ENCODE data around the gene RNF152.
A peak's percentile ranks its signal among the peaks of the same experiment; 100 is the strongest.

RNF152 gene

DNA sequence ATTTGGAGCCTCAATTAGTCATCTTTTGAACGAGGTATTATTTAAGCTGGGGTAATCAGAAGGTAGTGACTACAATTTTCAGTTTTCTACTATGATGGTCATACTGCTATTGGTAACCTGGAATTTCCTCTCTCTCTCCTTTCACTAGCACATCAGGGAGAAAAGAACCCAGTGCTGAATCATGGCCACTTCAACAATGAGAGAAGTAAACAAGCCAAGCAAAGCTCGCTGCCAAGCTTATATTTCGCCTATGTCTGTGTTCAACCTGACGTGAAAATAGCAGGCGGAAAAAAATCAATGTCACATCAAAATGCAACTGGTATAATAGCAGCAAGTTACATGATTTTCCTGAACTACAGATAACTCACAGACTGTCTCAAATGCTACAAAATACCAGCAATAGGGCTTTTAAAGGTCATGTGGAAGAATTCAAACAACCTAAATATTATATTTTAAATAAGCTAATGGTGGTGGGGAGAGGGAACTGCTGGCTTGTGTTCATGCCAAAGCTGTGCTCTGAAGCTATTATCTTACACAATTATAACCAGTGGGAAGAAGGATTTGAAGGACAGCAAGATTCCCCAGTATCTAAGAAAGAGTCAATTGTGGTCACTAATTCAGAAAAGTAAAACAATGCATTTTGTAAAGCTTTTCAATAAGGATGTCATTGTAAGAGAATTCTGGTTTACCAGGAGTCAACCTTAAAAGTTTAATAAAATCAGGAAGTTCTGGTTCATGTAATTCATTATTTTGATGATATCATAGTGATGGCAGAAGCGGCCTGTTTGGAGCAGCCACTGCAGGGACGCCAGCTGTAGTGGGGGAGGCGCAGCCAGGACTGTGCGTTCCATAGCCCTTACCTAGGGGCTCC is 38.0 kb downstream of the RNF152 start:
- TF ChIP-seq, protein P1, sequence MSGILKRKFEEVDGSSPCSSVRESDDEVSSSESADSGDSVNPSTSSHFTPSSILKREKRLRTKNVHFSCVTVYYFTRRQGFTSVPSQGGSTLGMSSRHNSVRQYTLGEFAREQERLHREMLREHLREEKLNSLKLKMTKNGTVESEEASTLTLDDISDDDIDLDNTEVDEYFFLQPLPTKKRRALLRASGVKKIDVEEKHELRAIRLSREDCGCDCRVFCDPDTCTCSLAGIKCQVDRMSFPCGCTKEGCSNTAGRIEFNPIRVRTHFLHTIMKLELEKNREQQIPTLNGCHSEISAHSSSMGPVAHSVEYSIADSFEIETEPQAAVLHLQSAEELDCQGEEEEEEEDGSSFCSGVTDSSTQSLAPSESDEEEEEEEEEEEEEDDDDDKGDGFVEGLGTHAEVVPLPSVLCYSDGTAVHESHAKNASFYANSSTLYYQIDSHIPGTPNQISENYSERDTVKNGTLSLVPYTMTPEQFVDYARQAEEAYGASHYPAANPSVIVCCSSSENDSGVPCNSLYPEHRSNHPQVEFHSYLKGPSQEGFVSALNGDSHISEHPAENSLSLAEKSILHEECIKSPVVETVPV (CRISPR knock-in tag; IDR thresholded peaks at IDR 0.05), result peak; percentile 62; the same call in 1 of the 2 replicates
- 0 out of 2 replicates have a peak, but pooled peaks have one; percentile 39 for TF ChIP-seq ZFP3 (CRISPR knock-in tag; IDR thresholded peaks at IDR 0.05)
- peak; percentile 51; the same call in 1 of the 2 replicates for TF ChIP-seq ZC3H10 (CRISPR knock-in tag; IDR thresholded peaks at IDR 0.05)
- no peak for TF ChIP-seq TOX (CRISPR knock-in tag; IDR thresholded peaks at IDR 0.05; ENCODE audit: borderline replicate concordance)
- TF ChIP-seq, protein P2, sequence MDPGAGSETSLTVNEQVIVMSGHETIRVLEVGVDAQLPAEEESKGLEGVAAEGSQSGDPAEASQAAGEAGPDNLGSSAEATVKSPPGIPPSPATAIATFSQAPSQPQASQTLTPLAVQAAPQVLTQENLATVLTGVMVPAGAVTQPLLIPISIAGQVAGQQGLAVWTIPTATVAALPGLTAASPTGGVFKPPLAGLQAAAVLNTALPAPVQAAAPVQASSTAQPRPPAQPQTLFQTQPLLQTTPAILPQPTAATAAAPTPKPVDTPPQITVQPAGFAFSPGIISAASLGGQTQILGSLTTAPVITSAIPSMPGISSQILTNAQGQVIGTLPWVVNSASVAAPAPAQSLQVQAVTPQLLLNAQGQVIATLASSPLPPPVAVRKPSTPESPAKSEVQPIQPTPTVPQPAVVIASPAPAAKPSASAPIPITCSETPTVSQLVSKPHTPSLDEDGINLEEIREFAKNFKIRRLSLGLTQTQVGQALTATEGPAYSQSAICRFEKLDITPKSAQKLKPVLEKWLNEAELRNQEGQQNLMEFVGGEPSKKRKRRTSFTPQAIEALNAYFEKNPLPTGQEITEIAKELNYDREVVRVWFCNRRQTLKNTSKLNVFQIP (CRISPR knock-in tag; IDR thresholded peaks at IDR 0.05; ENCODE audit: borderline replicate concordance, low read depth), result no peak
- no peak for TF ChIP-seq ZNF8 (CRISPR knock-in tag; IDR thresholded peaks at IDR 0.05)
- peak; percentile 69 for TF ChIP-seq ISL1 (CRISPR knock-in tag; IDR thresholded peaks at IDR 0.05)
- TF ChIP-seq, protein P3, sequence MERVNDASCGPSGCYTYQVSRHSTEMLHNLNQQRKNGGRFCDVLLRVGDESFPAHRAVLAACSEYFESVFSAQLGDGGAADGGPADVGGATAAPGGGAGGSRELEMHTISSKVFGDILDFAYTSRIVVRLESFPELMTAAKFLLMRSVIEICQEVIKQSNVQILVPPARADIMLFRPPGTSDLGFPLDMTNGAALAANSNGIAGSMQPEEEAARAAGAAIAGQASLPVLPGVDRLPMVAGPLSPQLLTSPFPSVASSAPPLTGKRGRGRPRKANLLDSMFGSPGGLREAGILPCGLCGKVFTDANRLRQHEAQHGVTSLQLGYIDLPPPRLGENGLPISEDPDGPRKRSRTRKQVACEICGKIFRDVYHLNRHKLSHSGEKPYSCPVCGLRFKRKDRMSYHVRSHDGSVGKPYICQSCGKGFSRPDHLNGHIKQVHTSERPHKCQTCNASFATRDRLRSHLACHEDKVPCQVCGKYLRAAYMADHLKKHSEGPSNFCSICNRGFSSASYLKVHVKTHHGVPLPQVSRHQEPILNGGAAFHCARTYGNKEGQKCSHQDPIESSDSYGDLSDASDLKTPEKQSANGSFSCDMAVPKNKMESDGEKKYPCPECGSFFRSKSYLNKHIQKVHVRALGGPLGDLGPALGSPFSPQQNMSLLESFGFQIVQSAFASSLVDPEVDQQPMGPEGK (CRISPR knock-in tag; IDR thresholded peaks at IDR 0.05; ENCODE audit: borderline replicate concordance), result peak; percentile 78; the same call in 1 of the 2 replicates
- TF ChIP-seq PPARA (CRISPR knock-in tag; IDR thresholded peaks at IDR 0.05; ENCODE audit: borderline replicate concordance), result no peak
- TF ChIP-seq, protein P4, sequence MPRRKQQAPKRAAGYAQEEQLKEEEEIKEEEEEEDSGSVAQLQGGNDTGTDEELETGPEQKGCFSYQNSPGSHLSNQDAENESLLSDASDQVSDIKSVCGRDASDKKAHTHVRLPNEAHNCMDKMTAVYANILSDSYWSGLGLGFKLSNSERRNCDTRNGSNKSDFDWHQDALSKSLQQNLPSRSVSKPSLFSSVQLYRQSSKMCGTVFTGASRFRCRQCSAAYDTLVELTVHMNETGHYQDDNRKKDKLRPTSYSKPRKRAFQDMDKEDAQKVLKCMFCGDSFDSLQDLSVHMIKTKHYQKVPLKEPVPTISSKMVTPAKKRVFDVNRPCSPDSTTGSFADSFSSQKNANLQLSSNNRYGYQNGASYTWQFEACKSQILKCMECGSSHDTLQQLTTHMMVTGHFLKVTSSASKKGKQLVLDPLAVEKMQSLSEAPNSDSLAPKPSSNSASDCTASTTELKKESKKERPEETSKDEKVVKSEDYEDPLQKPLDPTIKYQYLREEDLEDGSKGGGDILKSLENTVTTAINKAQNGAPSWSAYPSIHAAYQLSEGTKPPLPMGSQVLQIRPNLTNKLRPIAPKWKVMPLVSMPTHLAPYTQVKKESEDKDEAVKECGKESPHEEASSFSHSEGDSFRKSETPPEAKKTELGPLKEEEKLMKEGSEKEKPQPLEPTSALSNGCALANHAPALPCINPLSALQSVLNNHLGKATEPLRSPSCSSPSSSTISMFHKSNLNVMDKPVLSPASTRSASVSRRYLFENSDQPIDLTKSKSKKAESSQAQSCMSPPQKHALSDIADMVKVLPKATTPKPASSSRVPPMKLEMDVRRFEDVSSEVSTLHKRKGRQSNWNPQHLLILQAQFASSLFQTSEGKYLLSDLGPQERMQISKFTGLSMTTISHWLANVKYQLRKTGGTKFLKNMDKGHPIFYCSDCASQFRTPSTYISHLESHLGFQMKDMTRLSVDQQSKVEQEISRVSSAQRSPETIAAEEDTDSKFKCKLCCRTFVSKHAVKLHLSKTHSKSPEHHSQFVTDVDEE (CRISPR knock-in tag; IDR thresholded peaks at IDR 0.05), result peak; percentile 82; the same call in 1 of the 2 replicates
- no peak for TF ChIP-seq GLIS3 (CRISPR knock-in tag; IDR thresholded peaks at IDR 0.05)
- TF ChIP-seq TCF4 (CRISPR knock-in tag; IDR thresholded peaks at IDR 0.05; ENCODE audit: borderline replicate concordance), result peak; percentile 98
- TF ChIP-seq ZNF70 (CRISPR knock-in tag; IDR thresholded peaks at IDR 0.05), result no peak
- TF ChIP-seq ARNTL (CRISPR knock-in tag; IDR thresholded peaks at IDR 0.05; ENCODE audit: borderline replicate concordance, low read depth), result no peak
- TF ChIP-seq SNAI2 (CRISPR knock-in tag; IDR thresholded peaks at IDR 0.05), result peak; percentile 80
- TF ChIP-seq CSDC2 (CRISPR knock-in tag; IDR thresholded peaks at IDR 0.05), result 0 out of 2 replicates have a peak, but pooled peaks have one; percentile 26
- no peak for TF ChIP-seq OSR1 (CRISPR knock-in tag; IDR thresholded peaks at IDR 0.05)
- no peak for TF ChIP-seq BACH2 (CRISPR knock-in tag; IDR thresholded peaks at IDR 0.05; ENCODE audit: borderline replicate concordance)
- TF ChIP-seq RARB (CRISPR knock-in tag; IDR thresholded peaks at IDR 0.05), result no peak
- TF ChIP-seq, protein P5, sequence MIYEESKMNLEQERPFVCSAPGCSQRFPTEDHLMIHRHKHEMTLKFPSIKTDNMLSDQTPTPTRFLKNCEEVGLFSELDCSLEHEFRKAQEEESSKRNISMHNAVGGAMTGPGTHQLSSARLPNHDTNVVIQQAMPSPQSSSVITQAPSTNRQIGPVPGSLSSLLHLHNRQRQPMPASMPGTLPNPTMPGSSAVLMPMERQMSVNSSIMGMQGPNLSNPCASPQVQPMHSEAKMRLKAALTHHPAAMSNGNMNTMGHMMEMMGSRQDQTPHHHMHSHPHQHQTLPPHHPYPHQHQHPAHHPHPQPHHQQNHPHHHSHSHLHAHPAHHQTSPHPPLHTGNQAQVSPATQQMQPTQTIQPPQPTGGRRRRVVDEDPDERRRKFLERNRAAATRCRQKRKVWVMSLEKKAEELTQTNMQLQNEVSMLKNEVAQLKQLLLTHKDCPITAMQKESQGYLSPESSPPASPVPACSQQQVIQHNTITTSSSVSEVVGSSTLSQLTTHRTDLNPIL (CRISPR knock-in tag; IDR thresholded peaks at IDR 0.05; ENCODE audit: low read depth), result peak; percentile 75; the same call in 1 of the 2 replicates
- no peak for TF ChIP-seq ZFP30 (CRISPR knock-in tag; IDR thresholded peaks at IDR 0.05)
- TF ChIP-seq ZNF565 (CRISPR knock-in tag; conservative IDR thresholded peaks at IDR 0.05; ENCODE audit: low read depth), result 0 out of 2 replicates have a peak, but pooled peaks have one; percentile 16
- no peak for TF ChIP-seq ESRRG (CRISPR knock-in tag; IDR thresholded peaks at IDR 0.05)
- ATAC-seq, result peak; percentile 80

DNA sequence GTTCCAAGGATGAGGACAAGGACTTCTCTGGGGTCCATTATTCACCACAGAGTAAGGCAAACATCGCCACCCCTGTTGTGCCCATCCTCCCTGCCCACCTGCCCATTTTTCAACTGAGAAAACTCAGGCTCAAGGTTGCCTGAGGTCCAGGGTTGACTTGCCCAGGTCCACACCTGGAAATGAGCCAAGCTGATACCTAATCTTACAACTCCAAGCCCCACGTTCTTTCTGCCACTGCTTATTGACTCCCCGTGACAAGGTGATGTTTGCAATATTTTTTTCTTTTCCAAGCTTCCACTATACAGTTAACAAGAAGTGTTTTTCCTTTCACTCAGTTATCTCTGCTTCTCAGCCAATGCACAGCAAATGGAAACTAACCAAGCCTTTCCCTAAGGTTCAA is 39.0 kb downstream of the RNF152 start:
- ATAC-seq, result no peak
- TF ChIP-seq ZNF8 (CRISPR knock-in tag; IDR thresholded peaks at IDR 0.05) (no peak), ZNF70 (CRISPR knock-in tag; IDR thresholded peaks at IDR 0.05) (no peak), ESRRG (CRISPR knock-in tag; IDR thresholded peaks at IDR 0.05) (no peak), BACH2 (CRISPR knock-in tag; IDR thresholded peaks at IDR 0.05; ENCODE audit: borderline replicate concordance) (no peak), PPARA (CRISPR knock-in tag; IDR thresholded peaks at IDR 0.05; ENCODE audit: borderline replicate concordance) (no peak), ZNF565 (CRISPR knock-in tag; conservative IDR thresholded peaks at IDR 0.05; ENCODE audit: low read depth) (no peak), ZFP30 (CRISPR knock-in tag; IDR thresholded peaks at IDR 0.05) (no peak), SNAI2 (CRISPR knock-in tag; IDR thresholded peaks at IDR 0.05) (no peak), ARNTL (CRISPR knock-in tag; IDR thresholded peaks at IDR 0.05; ENCODE audit: borderline replicate concordance, low read depth) (no peak), CSDC2 (CRISPR knock-in tag; IDR thresholded peaks at IDR 0.05) (no peak), RARB (CRISPR knock-in tag; IDR thresholded peaks at IDR 0.05) (no peak)
- TF ChIP-seq, protein P2 (CRISPR knock-in tag; IDR thresholded peaks at IDR 0.05; ENCODE audit: borderline replicate concordance, low read depth), result no peak
- TF ChIP-seq, protein P3 (CRISPR knock-in tag; IDR thresholded peaks at IDR 0.05; ENCODE audit: borderline replicate concordance), result no peak
